ENCODE measurements around the gene SP1. TPM values are rescaled to one million over a fixed set of nuclear protein-coding genes. Genes with fewer than 3 reads are reported as not detected.
"Not testable (repeated sequence)": the region's sequence is repeated elsewhere in the genome, so short reads cannot be mapped to it uniquely, and the experiment has no call there.

Gene SP1
- total RNA-seq, 1 experiment from 2014 or later = 76.8 TPM

DNA sequence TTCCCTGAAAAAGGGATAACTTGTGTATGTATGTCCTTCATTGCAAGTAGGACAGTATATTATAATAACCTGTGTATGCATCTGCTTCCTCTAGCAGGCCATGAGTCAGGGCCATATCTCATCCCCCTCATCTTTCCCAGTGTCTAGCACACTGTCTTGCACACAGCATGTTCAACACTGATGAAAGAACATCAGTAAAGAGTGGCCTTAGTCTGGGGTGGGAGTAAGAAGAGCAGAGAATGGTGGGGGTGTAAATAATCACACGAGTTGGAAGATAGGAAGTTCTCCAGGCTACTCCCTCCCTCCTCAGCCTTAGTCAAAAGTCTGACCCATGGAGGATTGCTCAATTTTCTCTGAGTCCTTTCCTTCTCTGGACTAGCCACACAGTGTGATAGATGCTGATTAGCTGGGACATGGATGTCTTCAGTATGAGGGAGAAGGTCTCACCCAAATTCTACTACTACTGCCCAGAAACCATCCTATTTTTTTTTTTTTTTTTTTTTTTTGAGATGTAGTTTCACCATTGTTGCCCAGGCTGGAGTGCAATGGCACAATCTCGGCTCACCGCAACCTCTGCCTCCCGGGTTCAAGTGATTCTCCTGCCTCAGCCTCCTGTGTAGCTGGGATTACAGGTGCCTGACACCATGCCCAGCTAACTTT, 14.6 kb upstream of the SP1 start:
- H3K9me3 Mint-ChIP-seq = no peaks in the 10 kb centered on the region

DNA sequence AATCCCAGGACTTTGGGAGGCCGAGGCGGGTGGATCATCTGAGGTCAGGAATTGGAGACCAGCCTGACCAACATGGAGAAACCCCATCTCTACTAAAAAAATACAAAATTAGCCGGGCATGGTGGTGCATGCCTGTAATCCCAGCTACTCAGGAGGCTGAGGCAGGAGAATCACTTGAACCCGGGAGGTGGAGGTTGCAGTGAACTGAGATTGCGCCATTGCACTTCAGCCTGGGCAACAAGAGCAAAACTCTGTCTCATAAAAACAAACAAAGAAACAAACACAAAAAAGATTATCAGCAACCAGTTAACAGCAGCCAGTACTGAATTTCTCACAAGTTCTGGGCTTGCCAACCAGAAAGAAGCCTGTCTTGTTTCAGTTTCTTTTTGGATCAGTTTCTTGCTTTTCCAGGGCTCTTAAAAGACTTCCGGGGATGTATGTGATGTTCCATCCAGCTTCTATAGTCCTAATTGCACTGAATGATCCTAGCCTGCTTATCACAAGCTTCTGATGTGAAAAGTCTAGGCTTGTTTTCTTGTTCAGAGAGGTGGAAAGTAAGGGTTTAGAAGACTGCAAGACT, 6.3 kb upstream of the SP1 start:
- H3K79me2 ChIP-seq (ENCODE audit: insufficient read depth, low read length); H2AK5ac ChIP-seq (ENCODE audit: insufficient read length, low read length); H3K27ac ChIP-seq (ENCODE audit: insufficient read length, low read depth, low read length); H3K4me3 Mint-ChIP-seq; H2BK15ac ChIP-seq (ENCODE audit: low read depth, low read length); H3K9ac ChIP-seq (ENCODE audit: extremely low read depth, insufficient read length, low read length); H3K4me1 ChIP-seq (ENCODE audit: insufficient read depth, low read length); H2BK20ac ChIP-seq (ENCODE audit: low read depth, low read length, poor library complexity, severe bottlenecking); H3K56ac ChIP-seq (ENCODE audit: insufficient read length, low read depth, low read length); H3K36me3 Mint-ChIP-seq (ENCODE audit: insufficient read depth in 1 of 3, low read depth in 3 of 3); H4K8ac ChIP-seq (replicated peaks; ENCODE audit: insufficient read length, low read depth, low read length); H3K27me3 Mint-ChIP-seq (ENCODE audit: low read depth); H3K27me3 ChIP-seq (ENCODE audit: insufficient read depth, low read length); H3K18ac ChIP-seq (ENCODE audit: insufficient read length, low read depth, low read length); H3K27ac Mint-ChIP-seq; DNase-seq; H2BK12ac ChIP-seq (ENCODE audit: insufficient read length, low read depth, low read length); H4K91ac ChIP-seq (ENCODE audit: insufficient read length, low read depth, low read length); H4K5ac ChIP-seq (ENCODE audit: insufficient read length, low read depth, low read length); H3K14ac ChIP-seq (ENCODE audit: insufficient read depth, low read length); H3K9me3 Mint-ChIP-seq; H3K4me2 ChIP-seq (ENCODE audit: insufficient read depth, insufficient read length, low read length); H2AFZ ChIP-seq (ENCODE audit: low read length); H3K23me2 ChIP-seq (ENCODE audit: insufficient read length, low read depth, low read length, poor library complexity, severe bottlenecking); H3K23ac ChIP-seq (ENCODE audit: insufficient read length, low read depth, low read length); H4K20me1 ChIP-seq (ENCODE audit: control insufficient read depth, insufficient read depth, insufficient read length); H2BK5ac ChIP-seq (ENCODE audit: insufficient read length, low read length); H3K9me3 ChIP-seq (ENCODE audit: control insufficient read depth, low read depth, low read length); H3K4ac ChIP-seq (ENCODE audit: low read depth, low read length); H3T11ph ChIP-seq (ENCODE audit: low read length); H3K79me1 ChIP-seq (ENCODE audit: insufficient read depth, low read depth, low read length, poor library complexity, severe bottlenecking); H2BK120ac ChIP-seq (ENCODE audit: low read depth, low read length, poor library complexity, severe bottlenecking): not testable (repeated sequence)
- H3K4me1 Mint-ChIP-seq = peaks cover 19 to 21% of the 10 kb centered on the region in 2 experiments
- no CpG with 5 or more reads among the region's 6 CpGs for WGBS (ENCODE audit: extremely low coverage, insufficient read length, low lambda C conversion rate)

More for the DNA sequence above, 14.6 kb upstream of the SP1 start:
- Histone ChIP-seq H3K27me3 (ENCODE audit: insufficient read depth, low read length) (no peaks in the 10 kb centered on the region), H3K4me2 (ENCODE audit: insufficient read depth, insufficient read length, low read length) (no peak overlapping the region), H2BK15ac (ENCODE audit: low read depth, low read length) (no peak overlapping the region), H4K8ac (replicated peaks; ENCODE audit: insufficient read length, low read depth, low read length) (no peak overlapping the region), H3K27ac (ENCODE audit: insufficient read length, low read depth, low read length) (no peak overlapping the region), H2BK12ac (ENCODE audit: insufficient read length, low read depth, low read length) (no peak overlapping the region), H3K4me1 (ENCODE audit: insufficient read depth, low read length) (no peaks in the 10 kb centered on the region), H2AFZ (ENCODE audit: low read length) (no peak overlapping the region), H3K23ac (ENCODE audit: insufficient read length, low read depth, low read length) (no peak overlapping the region), H3K9ac (ENCODE audit: extremely low read depth, insufficient read length, low read length) (no peak overlapping the region), H3K79me1 (ENCODE audit: insufficient read depth, low read depth, low read length, poor library complexity, severe bottlenecking) (no peaks in the 10 kb centered on the region), H3K14ac (ENCODE audit: insufficient read depth, low read length) (no peak overlapping the region), H3K56ac (ENCODE audit: insufficient read length, low read depth, low read length) (no peak overlapping the region), H2BK20ac (ENCODE audit: low read depth, low read length, poor library complexity, severe bottlenecking) (no peak overlapping the region), H3K23me2 (ENCODE audit: insufficient read length, low read depth, low read length, poor library complexity, severe bottlenecking) (no peaks in the 10 kb centered on the region), H4K91ac (ENCODE audit: insufficient read length, low read depth, low read length) (no peak overlapping the region), H4K5ac (ENCODE audit: insufficient read length, low read depth, low read length) (no peak overlapping the region), H4K20me1 (ENCODE audit: control insufficient read depth, insufficient read depth, insufficient read length) (no peaks in the 10 kb centered on the region), H3T11ph (ENCODE audit: low read length) (no peak overlapping the region), H2BK5ac (ENCODE audit: insufficient read length, low read length) (no peak overlapping the region), H3K9me3 (ENCODE audit: control insufficient read depth, low read depth, low read length) (no peaks in the 10 kb centered on the region), H2BK120ac (ENCODE audit: low read depth, low read length, poor library complexity, severe bottlenecking) (no peak overlapping the region), H3K4ac (ENCODE audit: low read depth, low read length) (no peak overlapping the region), H3K18ac (ENCODE audit: insufficient read length, low read depth, low read length) (no peak overlapping the region), H3K79me2 (ENCODE audit: insufficient read depth, low read length) (no peaks in the 10 kb centered on the region), H2AK5ac (ENCODE audit: insufficient read length, low read length) (no peak overlapping the region)
- H3K4me1 Mint-ChIP-seq = peaks cover 1 to 2% of the 10 kb centered on the region in 2 experiments; a peak in 3 of 4 replicates
- no CpG with 5 or more reads among the region's 4 CpGs for WGBS (ENCODE audit: extremely low coverage, insufficient read length, low lambda C conversion rate)
- TF ChIP-seq, protein P1, sequence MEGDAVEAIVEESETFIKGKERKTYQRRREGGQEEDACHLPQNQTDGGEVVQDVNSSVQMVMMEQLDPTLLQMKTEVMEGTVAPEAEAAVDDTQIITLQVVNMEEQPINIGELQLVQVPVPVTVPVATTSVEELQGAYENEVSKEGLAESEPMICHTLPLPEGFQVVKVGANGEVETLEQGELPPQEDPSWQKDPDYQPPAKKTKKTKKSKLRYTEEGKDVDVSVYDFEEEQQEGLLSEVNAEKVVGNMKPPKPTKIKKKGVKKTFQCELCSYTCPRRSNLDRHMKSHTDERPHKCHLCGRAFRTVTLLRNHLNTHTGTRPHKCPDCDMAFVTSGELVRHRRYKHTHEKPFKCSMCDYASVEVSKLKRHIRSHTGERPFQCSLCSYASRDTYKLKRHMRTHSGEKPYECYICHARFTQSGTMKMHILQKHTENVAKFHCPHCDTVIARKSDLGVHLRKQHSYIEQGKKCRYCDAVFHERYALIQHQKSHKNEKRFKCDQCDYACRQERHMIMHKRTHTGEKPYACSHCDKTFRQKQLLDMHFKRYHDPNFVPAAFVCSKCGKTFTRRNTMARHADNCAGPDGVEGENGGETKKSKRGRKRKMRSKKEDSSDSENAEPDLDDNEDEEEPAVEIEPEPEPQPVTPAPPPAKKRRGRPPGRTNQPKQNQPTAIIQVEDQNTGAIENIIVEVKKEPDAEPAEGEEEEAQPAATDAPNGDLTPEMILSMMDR (conservative IDR thresholded peaks at IDR 0.05) = no peak
- H3K27me3 Mint-ChIP-seq (ENCODE audit: low read depth) = no peaks in the 10 kb centered on the region
- H3K4me3 Mint-ChIP-seq = no peak overlapping the region
- H3K36me3 Mint-ChIP-seq (ENCODE audit: insufficient read depth in 1 of 3, low read depth in 3 of 3) = no peaks in the 10 kb centered on the region
- no peak for DNase-seq
- H3K27ac Mint-ChIP-seq = no peak overlapping the region

Measured in H9 (cell line).